GM23248 (cell line): ENCODE data around the gene RAB4B. TPM values are rescaled to one million over a fixed set of nuclear protein-coding genes. Genes with fewer than 3 reads are reported as not detected.

Source experiments
- DNase-seq: peaks from one replicate; pipeline ENCODE4 v3.0.0-alpha.2; 2015
- H2AFZ ChIP-seq: fragments of 200-600 bp; sonication (generic); 2 replicates; pipeline ENCODE4 v1.6.1; 2016; ENCODE audit warnings: antibody characterized with exemption
- H3F3A ChIP-seq: fragments of 200-600 bp; sonication (generic); 2 replicates; pipeline ENCODE4 v1.6.1; 2016; ENCODE audit warnings: mild to moderate bottlenecking, antibody characterized with exemption, mixed run types; ENCODE audit not compliant: insufficient read depth
- H3K27ac ChIP-seq: fragments of 200-600 bp; sonication (generic); 2 replicates; pipeline ENCODE4 v1.5.1; 2016; ENCODE audit warnings: mild to moderate bottlenecking
- H3K27me3 ChIP-seq: fragments of 200-600 bp; sonication (generic); replicated peaks from 2 replicates; pipeline ENCODE4 v1.6.1; 2016; ENCODE audit warnings: mild to moderate bottlenecking; ENCODE audit not compliant: insufficient read depth
- H3K36me3 ChIP-seq: fragments of 200-600 bp; sonication (generic); 2 replicates; pipeline ENCODE4 v1.6.1; 2016; ENCODE audit warnings: low read depth, mild to moderate bottlenecking
- H3K4me1 ChIP-seq: fragments of 200-600 bp; sonication (generic); 2 replicates; pipeline ENCODE4 v1.6.1; 2016; ENCODE audit warnings: mild to moderate bottlenecking; ENCODE audit not compliant: insufficient read depth
- H3K4me2 ChIP-seq: fragments of 200-600 bp; sonication (generic); one replicate; pipeline ENCODE4 v1.6.1; 2016; ENCODE audit warnings: mild to moderate bottlenecking; ENCODE audit not compliant: unreplicated experiment
- H3K4me3 ChIP-seq: fragments of 200-600 bp; sonication (generic); 2 replicates; pipeline ENCODE4 v1.5.1; 2016; ENCODE audit warnings: mild to moderate bottlenecking
- H3K79me2 ChIP-seq: fragments of 200-600 bp; sonication (generic); 2 replicates; pipeline ENCODE4 v1.6.1; 2016; ENCODE audit warnings: mild to moderate bottlenecking; ENCODE audit not compliant: insufficient read depth
- H3K9ac ChIP-seq: fragments of 200-600 bp; sonication (generic); 2 replicates; pipeline ENCODE4 v1.6.1; 2016; ENCODE audit warnings: mild to moderate bottlenecking
- H3K9me2 ChIP-seq: fragments of 200-600 bp; sonication (generic); 2 replicates; pipeline ENCODE4 v1.6.1; 2016; ENCODE audit warnings: mixed run types, mild to moderate bottlenecking, moderate library complexity; ENCODE audit not compliant: insufficient read depth
- H3K9me3 ChIP-seq: fragments of 200-600 bp; sonication (generic); one replicate; pipeline ENCODE4 v1.6.1; 2017; ENCODE audit warnings: low read depth
- H4K20me1 ChIP-seq: fragments of 200-600 bp; sonication (generic); 2 replicates; pipeline ENCODE4 v1.6.0; 2016; ENCODE audit not compliant: insufficient read depth
- EZH2 ChIP-seq: fragments of 200-600 bp; sonication (generic); IDR thresholded peaks from 2 replicates; pipeline ENCODE4 v1.6.1; 2018; ENCODE audit warnings: antibody characterized with exemption, mild to moderate bottlenecking; ENCODE audit not compliant: insufficient read depth, poor library complexity, severe bottlenecking
- EZH2phosphoT487 ChIP-seq: fragments of 200-600 bp; sonication (generic); IDR thresholded peaks from 2 replicates; pipeline ENCODE4 v1.6.1; 2018; ENCODE audit warnings: antibody characterized with exemption, moderate library complexity, mild to moderate bottlenecking, low read depth; ENCODE audit not compliant: insufficient read depth
- WGBS, 2 experiments: methylation state at CpG; one replicate each; pipeline ENCODE4 v1.1.6; 2015 to 2017; ENCODE audit warnings: low lambda C conversion rate in 2 of 2, low coverage in 1 of 2; ENCODE audit errors: missing lambda C conversion rate in 2 of 2; 5-methylcytosine and 5-hydroxymethylcytosine counted together
- in situ Hi-C: fragments of 300-500 bp; cut with MboI; formaldehyde crosslinking; loops from 2 replicates; pipeline ENCODE4 v1.15.0; 2020
- polyA plus RNA-seq: library from polyadenylated mRNA; unstranded; fragments of >200 nt; fragmentation: Nextera tagmentation; extraction: Ambion mirVana; gene quantifications from 2 replicates; pipeline ENCODE4 v1.2.1, GENCODE V29; 2016
- total RNA-seq: library from RNA; depleted of rRNA; stranded (reverse); fragments of >200 nt; shearing (Covaris generic); gene quantifications from 2 replicates; pipeline ENCODE4 v1.2.3, GENCODE V29; 2014

Gene RAB4B
- total and polyA plus RNA-seq, 2 experiments from 2014 or later: 23.2 to 25.6 TPM

GRCh38 chr19:40758491-40758890 lies 19.6 kb upstream of the RAB4B start:
- no peak for DNase-seq
- Histone ChIP-seq H3K9me2 (no peaks in the 10 kb centered on the region), H3K4me1 (peaks cover 10% of the 10 kb centered on the region), H4K20me1 (no peaks in the 10 kb centered on the region), H3K4me2 (no peak overlapping the region), H3K9me3 (no peaks in the 10 kb centered on the region), H3K4me3 (no peak overlapping the region), H3F3A (peaks cover 6% of the 10 kb centered on the region; the same call in 1 of the 2 replicates), H3K9ac (no peak overlapping the region), H2AFZ (no peak overlapping the region), H3K79me2 (peaks cover 82% of the 10 kb centered on the region), H3K27ac (no peak overlapping the region), H3K27me3 (no peaks in the 10 kb centered on the region), H3K36me3 (peaks cover 42% of the 10 kb centered on the region)
- in situ Hi-C loops: no loop called here
- TF ChIP-seq EZH2phosphoT487: no peak
- no peak for TF ChIP-seq EZH2
- 88 to 99% methylated on average over 3 of the region's 3 CpGs for WGBS, 2 experiments

GRCh38 chr19:40759352-40759751 lies 18.7 kb upstream of the RAB4B start:
- Histone ChIP-seq H3F3A (peaks cover 4% of the 10 kb centered on the region; the same call in 1 of the 2 replicates), H3K4me3 (no peak overlapping the region), H4K20me1 (no peaks in the 10 kb centered on the region), H3K4me1 (peaks cover 7% of the 10 kb centered on the region), H3K4me2 (no peak overlapping the region), H3K79me2 (peaks cover 74% of the 10 kb centered on the region), H3K36me3 (peaks cover 50% of the 10 kb centered on the region), H3K9ac (no peak overlapping the region), H2AFZ (no peak overlapping the region), H3K27me3 (no peaks in the 10 kb centered on the region), H3K27ac (no peak overlapping the region), H3K9me3 (no peaks in the 10 kb centered on the region), H3K9me2 (no peaks in the 10 kb centered on the region)
- in situ Hi-C loops: no loop called here
- no peak for DNase-seq
- WGBS, 2 experiments: 86 to 90% methylated on average over 10 to 13 of the region's 13 CpGs
- no peak for TF ChIP-seq EZH2phosphoT487
- TF ChIP-seq EZH2: no peak

- Histone ChIP-seq H3K27ac (no peak overlapping the region), H3K79me2 (peaks cover 40% of the 10 kb centered on the region), H3K9me3 (no peaks in the 10 kb centered on the region), H2AFZ (no peak overlapping the region), H3K9ac (no peak overlapping the region), H3K4me2 (no peak overlapping the region), H3K36me3 (peaks cover 66% of the 10 kb centered on the region), H3K4me1 (no peaks in the 10 kb centered on the region), H3K9me2 (no peaks in the 10 kb centered on the region), H3K27me3 (no peaks in the 10 kb centered on the region), H3K4me3 (no peak overlapping the region), H4K20me1 (no peaks in the 10 kb centered on the region), H3F3A (0 out of 2 replicates have a peak, but pooled peaks cover 5% of the 10 kb centered on the region)
- TF ChIP-seq EZH2 (no peak), EZH2phosphoT487 (no peak)
- WGBS, 2 experiments: 87 to 90% methylated on average over 16 to 17 of the region's 17 CpGs
- DNase-seq: no peak
- in situ Hi-C loops: no loop called here
These were observed 15.1 kb upstream of the RAB4B start for GRCh38 chr19:40762754-40763470.

GRCh38 chr19:40763526-40763925 lies 14.5 kb upstream of the RAB4B start:
- WGBS, 2 experiments: 96 to 97% methylated on average over 7 of the region's 7 CpGs
- Histone ChIP-seq H3K9me2 (no peaks in the 10 kb centered on the region), H3K36me3 (peaks cover 60% of the 10 kb centered on the region), H3K4me1 (no peaks in the 10 kb centered on the region), H3F3A (0 out of 2 replicates have a peak, but pooled peaks cover 5% of the 10 kb centered on the region), H3K9ac (no peak overlapping the region), H3K27ac (no peak overlapping the region), H4K20me1 (no peaks in the 10 kb centered on the region), H3K4me3 (no peak overlapping the region), H3K79me2 (peaks cover 34% of the 10 kb centered on the region), H3K27me3 (no peaks in the 10 kb centered on the region), H3K9me3 (no peaks in the 10 kb centered on the region), H2AFZ (no peak overlapping the region), H3K4me2 (no peak overlapping the region)
- no peak for DNase-seq
- in situ Hi-C loops: no loop called here
- TF ChIP-seq EZH2phosphoT487 (no peak), EZH2 (no peak)
